K562 (cell line): ENCODE measurements around the gene TRNP1. TPM values are rescaled to one million over a fixed set of nuclear protein-coding genes. Genes with fewer than 3 reads are reported as not detected.
A peak's percentile ranks its signal among the peaks of the same experiment; 100 is the strongest.

Experiments used
- BRD4 ChIP-seq: fragments of 200-600 bp; sonication (generic); IDR thresholded peaks from 2 replicates; pipeline ENCODE4 v1.6.1; 2017; ENCODE audit warnings: inconsistent platforms
- BRF1 ChIP-seq: IDR thresholded peaks from 3 replicates; pipeline ENCODE4 v1.6.1; 2011; ENCODE audit warnings: borderline replicate concordance, mild to moderate bottlenecking; ENCODE audit not compliant: insufficient read length; ENCODE audit errors: extremely low read depth
- DPF2 ChIP-seq: fragments of 450-650 bp; IDR thresholded peaks from 2 replicates; pipeline ENCODE4 v1.6.1; 2016
- FOXJ3 ChIP-seq: sonication (generic); formaldehyde crosslinking; IDR thresholded peaks from 2 replicates; pipeline ENCODE4 v1.4.0; 2020; ENCODE audit warnings: mild to moderate bottlenecking, missing genetic modification reagents
- HDAC1 ChIP-seq, 2 experiments: fragments of 450-650 bp; IDR thresholded peaks; 2 replicates each; pipeline ENCODE4 v1.6.1; 2016 to 2017; ENCODE audit warnings: inconsistent platforms in 1 of 2, mild to moderate bottlenecking in 1 of 2, moderate library complexity in 1 of 2
- HDGF ChIP-seq: fragments of 450-650 bp; IDR thresholded peaks from 2 replicates; pipeline ENCODE4 v1.6.1; 2016
- JUND ChIP-seq, 2 experiments: IDR thresholded peaks; 2 replicates in 1 of 2; 3 replicates in 1 of 2; pipeline ENCODE4 v1.6.1; 2011; ENCODE audit warnings: borderline replicate concordance in 2 of 2, low read depth in 2 of 2, low read length in 2 of 2, improper control_type of control experiment in 1 of 2, missing biosample characterization in 1 of 2, missing genetic modification characterization in 1 of 2, missing genetic modification reagents in 1 of 2
- L3MBTL2 ChIP-seq: fragments of 450-650 bp; IDR thresholded peaks from 2 replicates; pipeline ENCODE4 v1.6.1; 2016; ENCODE audit warnings: mild to moderate bottlenecking, moderate library complexity
- NCOA6 ChIP-seq: fragments of 450-650 bp; IDR thresholded peaks from 2 replicates; pipeline ENCODE4 v1.6.1; 2017; ENCODE audit warnings: mild to moderate bottlenecking
- NFIC ChIP-seq: fragments of 450-650 bp; IDR thresholded peaks from 2 replicates; pipeline ENCODE4 v1.6.1; 2017; ENCODE audit warnings: mild to moderate bottlenecking, inconsistent platforms
- POLR2H ChIP-seq: IDR thresholded peaks from 2 replicates; pipeline ENCODE4 v1.6.1; 2016; ENCODE audit warnings: missing genetic modification characterization, low read depth, mild to moderate bottlenecking, control low read depth, missing compliant biosample characterization, moderate library complexity
- POLR3A ChIP-seq: IDR thresholded peaks from 2 replicates; pipeline ENCODE4 v1.6.1; 2011; ENCODE audit warnings: borderline replicate concordance, mild to moderate bottlenecking, moderate library complexity; ENCODE audit not compliant: insufficient read length, insufficient read depth; ENCODE audit errors: extremely low read depth
- RFX7 ChIP-seq: fragments of 250-450 bp; sonication (Bioruptor Pico); IDR thresholded peaks from 2 replicates; pipeline ENCODE4 v1.5.1; 2021; ENCODE audit warnings: mild to moderate bottlenecking
- SMARCE1 ChIP-seq: fragments of 450-650 bp; IDR thresholded peaks from 2 replicates; pipeline ENCODE4 v1.7.1; 2016; ENCODE audit warnings: mild to moderate bottlenecking
- SNIP1 ChIP-seq: fragments of 450-650 bp; IDR thresholded peaks from 2 replicates; pipeline ENCODE4 v1.7.1; 2017; ENCODE audit warnings: low read depth, mild to moderate bottlenecking
- ZFP30 ChIP-seq: fragments of 250-450 bp; sonication (Bioruptor Pico); IDR thresholded peaks from 2 replicates; pipeline ENCODE4 v1.8.0; 2022; ENCODE audit warnings: moderate library complexity, mild to moderate bottlenecking, inconsistent platforms, borderline replicate concordance
- ZNF444 ChIP-seq: fragments of 250-450 bp; sonication (Bioruptor Pico); IDR thresholded peaks from 2 replicates; pipeline ENCODE4 v1.4.0; 2020; ENCODE audit warnings: mild to moderate bottlenecking, moderate library complexity
- ZNF561 ChIP-seq: fragments of 450-650 bp; formaldehyde crosslinking; conservative IDR thresholded peaks from 2 replicates; pipeline ENCODE4 v1.4.0; 2020; ENCODE audit warnings: mild to moderate bottlenecking, moderate library complexity
- polyA plus RNA-seq, 8 experiments: library from polyadenylated mRNA; depleted of rRNA in 4 of 8; stranded (reverse) in 5 of 8; unstranded in 3 of 8; fragments of >200 nt; fragmentation: Nextera tagmentation in 2 of 8; fragmentation: Illumina TruSeq in 1 of 8; extraction: Ambion mirVana in 2 of 8; extraction: Trizol in 1 of 8; gene quantifications; 2 replicates each; pipeline versions ENCODE4 v1.2.1 to v1.2.3, GENCODE V29; 2011 to 2014; ENCODE audit warnings: inconsistent platforms in 1 of 8, missing spikeins in 1 of 8
- total RNA-seq, 7 experiments: library from RNA; depleted of rRNA in 6 of 7; stranded (reverse); fragments of >200 nt in 6 of 7; fragmentation: Illumina TruSeq in 2 of 7; extraction: Trizol in 2 of 7; gene quantifications; 2 replicates each; pipeline versions ENCODE4 v1.2.1 to v1.2.3, GENCODE V29; 2011 to 2021; ENCODE audit warnings: low replicate concordance in 1 of 7
- TF ChIP-seq, protein P1 (sequence below): sonication (generic); formaldehyde crosslinking; IDR thresholded peaks from 2 replicates; pipeline ENCODE4 v1.8.0; 2023; ENCODE audit warnings: mild to moderate bottlenecking, missing genetic modification reagents
- TF ChIP-seq, protein P2 (sequence below): fragments of 450-650 bp; IDR thresholded peaks from 2 replicates; pipeline ENCODE4 v1.7.0; 2016; ENCODE audit warnings: borderline replicate concordance
- TF ChIP-seq, protein P3 (sequence below), 2 experiments: fragments of 450-650 bp; IDR thresholded peaks; 2 replicates each; pipeline ENCODE4 v1.6.1; 2018; ENCODE audit warnings: mild to moderate bottlenecking in 2 of 2, low read depth in 1 of 2; ENCODE audit not compliant: partially characterized antibody in 2 of 2
- TF ChIP-seq, protein P4 (sequence below): fragments of 250-450 bp; sonication (Bioruptor Pico); IDR thresholded peaks from 2 replicates; pipeline ENCODE4 v1.5.0; 2021

TRNP1 gene
- total and polyA plus RNA-seq, 9 of the 15 experiments (the other 6 are each of a cell fraction or from before 2014, with no cell fraction given): 0.03 to 1.3 (median 0.95) TPM

DNA sequence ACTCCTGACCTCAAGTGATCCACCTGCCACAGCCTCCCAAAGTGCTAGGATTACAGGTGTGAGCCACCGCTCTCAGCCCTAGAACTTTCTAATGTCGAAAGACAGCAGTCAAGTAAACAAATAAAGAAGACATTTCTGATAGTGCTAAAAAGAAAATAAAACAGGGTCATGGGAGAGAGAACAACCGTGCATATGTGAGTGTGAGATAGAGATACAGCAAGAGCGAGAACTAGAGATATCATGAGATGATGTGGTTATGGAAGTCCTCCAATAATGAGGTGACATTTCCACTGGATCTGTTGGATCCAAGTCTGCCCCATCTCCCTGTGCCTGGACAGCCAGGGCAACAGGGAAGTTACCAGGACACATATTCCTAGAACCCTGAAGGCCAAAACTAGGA lies 23.7 kb downstream of the TRNP1 start (continued):
- TF ChIP-seq, protein P1, sequence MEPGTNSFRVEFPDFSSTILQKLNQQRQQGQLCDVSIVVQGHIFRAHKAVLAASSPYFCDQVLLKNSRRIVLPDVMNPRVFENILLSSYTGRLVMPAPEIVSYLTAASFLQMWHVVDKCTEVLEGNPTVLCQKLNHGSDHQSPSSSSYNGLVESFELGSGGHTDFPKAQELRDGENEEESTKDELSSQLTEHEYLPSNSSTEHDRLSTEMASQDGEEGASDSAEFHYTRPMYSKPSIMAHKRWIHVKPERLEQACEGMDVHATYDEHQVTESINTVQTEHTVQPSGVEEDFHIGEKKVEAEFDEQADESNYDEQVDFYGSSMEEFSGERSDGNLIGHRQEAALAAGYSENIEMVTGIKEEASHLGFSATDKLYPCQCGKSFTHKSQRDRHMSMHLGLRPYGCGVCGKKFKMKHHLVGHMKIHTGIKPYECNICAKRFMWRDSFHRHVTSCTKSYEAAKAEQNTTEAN (CRISPR knock-in tag): no peak
- TF ChIP-seq, protein P2, sequence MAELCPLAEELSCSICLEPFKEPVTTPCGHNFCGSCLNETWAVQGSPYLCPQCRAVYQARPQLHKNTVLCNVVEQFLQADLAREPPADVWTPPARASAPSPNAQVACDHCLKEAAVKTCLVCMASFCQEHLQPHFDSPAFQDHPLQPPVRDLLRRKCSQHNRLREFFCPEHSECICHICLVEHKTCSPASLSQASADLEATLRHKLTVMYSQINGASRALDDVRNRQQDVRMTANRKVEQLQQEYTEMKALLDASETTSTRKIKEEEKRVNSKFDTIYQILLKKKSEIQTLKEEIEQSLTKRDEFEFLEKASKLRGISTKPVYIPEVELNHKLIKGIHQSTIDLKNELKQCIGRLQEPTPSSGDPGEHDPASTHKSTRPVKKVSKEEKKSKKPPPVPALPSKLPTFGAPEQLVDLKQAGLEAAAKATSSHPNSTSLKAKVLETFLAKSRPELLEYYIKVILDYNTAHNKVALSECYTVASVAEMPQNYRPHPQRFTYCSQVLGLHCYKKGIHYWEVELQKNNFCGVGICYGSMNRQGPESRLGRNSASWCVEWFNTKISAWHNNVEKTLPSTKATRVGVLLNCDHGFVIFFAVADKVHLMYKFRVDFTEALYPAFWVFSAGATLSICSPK: no peak
- TF ChIP-seq, protein P3, sequence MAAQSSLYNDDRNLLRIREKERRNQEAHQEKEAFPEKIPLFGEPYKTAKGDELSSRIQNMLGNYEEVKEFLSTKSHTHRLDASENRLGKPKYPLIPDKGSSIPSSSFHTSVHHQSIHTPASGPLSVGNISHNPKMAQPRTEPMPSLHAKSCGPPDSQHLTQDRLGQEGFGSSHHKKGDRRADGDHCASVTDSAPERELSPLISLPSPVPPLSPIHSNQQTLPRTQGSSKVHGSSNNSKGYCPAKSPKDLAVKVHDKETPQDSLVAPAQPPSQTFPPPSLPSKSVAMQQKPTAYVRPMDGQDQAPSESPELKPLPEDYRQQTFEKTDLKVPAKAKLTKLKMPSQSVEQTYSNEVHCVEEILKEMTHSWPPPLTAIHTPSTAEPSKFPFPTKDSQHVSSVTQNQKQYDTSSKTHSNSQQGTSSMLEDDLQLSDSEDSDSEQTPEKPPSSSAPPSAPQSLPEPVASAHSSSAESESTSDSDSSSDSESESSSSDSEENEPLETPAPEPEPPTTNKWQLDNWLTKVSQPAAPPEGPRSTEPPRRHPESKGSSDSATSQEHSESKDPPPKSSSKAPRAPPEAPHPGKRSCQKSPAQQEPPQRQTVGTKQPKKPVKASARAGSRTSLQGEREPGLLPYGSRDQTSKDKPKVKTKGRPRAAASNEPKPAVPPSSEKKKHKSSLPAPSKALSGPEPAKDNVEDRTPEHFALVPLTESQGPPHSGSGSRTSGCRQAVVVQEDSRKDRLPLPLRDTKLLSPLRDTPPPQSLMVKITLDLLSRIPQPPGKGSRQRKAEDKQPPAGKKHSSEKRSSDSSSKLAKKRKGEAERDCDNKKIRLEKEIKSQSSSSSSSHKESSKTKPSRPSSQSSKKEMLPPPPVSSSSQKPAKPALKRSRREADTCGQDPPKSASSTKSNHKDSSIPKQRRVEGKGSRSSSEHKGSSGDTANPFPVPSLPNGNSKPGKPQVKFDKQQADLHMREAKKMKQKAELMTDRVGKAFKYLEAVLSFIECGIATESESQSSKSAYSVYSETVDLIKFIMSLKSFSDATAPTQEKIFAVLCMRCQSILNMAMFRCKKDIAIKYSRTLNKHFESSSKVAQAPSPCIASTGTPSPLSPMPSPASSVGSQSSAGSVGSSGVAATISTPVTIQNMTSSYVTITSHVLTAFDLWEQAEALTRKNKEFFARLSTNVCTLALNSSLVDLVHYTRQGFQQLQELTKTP (IDR thresholded peaks at IDR 0.05; ENCODE audit: low read depth in 1 of 2, partially characterized antibody in 2 of 2): peak in 1 of 2 experiments; percentile 19
- TF ChIP-seq POLR3A: no peak
- no peak for TF ChIP-seq JUND (IDR thresholded peaks at IDR 0.05; ENCODE audit: borderline replicate concordance, low read depth, low read length)
- TF ChIP-seq JUND (tag; IDR thresholded peaks at IDR 0.05; ENCODE audit: borderline replicate concordance, low read depth, low read length): 0 out of 3 replicates have a peak, but pooled peaks have one; percentile 10
- no peak for TF ChIP-seq BRF1
- no peak for TF ChIP-seq NCOA6
- TF ChIP-seq SMARCE1: peak; percentile 47; the same call in 1 of the 2 replicates
- no peak for TF ChIP-seq SNIP1
- TF ChIP-seq L3MBTL2: peak; percentile 44
- TF ChIP-seq HDGF: no peak; the same call in 1 of the 2 replicates
- TF ChIP-seq DPF2: peak; percentile 39; the same call in 1 of the 2 replicates
- 0 out of 2 replicates have a peak, but pooled peaks have one; percentile 30 for TF ChIP-seq NFIC
- no peak for TF ChIP-seq POLR2H
- TF ChIP-seq RFX7 (CRISPR knock-in tag): no peak
- TF ChIP-seq ZNF444 (CRISPR knock-in tag): no peak
- TF ChIP-seq, protein P4, sequence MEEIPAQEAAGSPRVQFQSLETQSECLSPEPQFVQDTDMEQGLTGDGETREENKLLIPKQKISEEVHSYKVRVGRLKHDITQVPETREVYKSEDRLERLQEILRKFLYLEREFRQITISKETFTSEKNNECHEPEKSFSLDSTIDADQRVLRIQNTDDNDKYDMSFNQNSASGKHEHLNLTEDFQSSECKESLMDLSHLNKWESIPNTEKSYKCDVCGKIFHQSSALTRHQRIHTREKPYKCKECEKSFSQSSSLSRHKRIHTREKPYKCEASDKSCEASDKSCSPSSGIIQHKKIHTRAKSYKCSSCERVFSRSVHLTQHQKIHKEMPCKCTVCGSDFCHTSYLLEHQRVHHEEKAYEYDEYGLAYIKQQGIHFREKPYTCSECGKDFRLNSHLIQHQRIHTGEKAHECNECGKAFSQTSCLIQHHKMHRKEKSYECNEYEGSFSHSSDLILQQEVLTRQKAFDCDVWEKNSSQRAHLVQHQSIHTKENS (CRISPR knock-in tag): no peak
- no peak for TF ChIP-seq BRD4
- TF ChIP-seq FOXJ3: no peak
- no peak for TF ChIP-seq ZNF561 (CRISPR knock-in tag)
- TF ChIP-seq HDAC1 (IDR thresholded peaks at IDR 0.05): 0 out of 4 replicates have a peak, but pooled peaks of 1 of the 2 experiments have one; percentile 14
- no peak for TF ChIP-seq ZFP30 (CRISPR knock-in tag)
